ENCODE results near the gene ITFG1.

- no peak for TF ChIP-seq CTCF (conservative IDR thresholded peaks at IDR 0.05; ENCODE audit: low read length)
- no peak for TF ChIP-seq EZH2phosphoT487 (IDR thresholded peaks at IDR 0.05; ENCODE audit: borderline replicate concordance, low read depth, low read length)
Measured at GRCh38 chr16:47156680-47157215, 304.1 kb downstream of the ITFG1 start.

All from OCI-LY7 (cell line).